AG10803 (cell line): ENCODE measurements around the gene RGP1.

Experiments
- DNase-seq: peaks from one replicate; pipeline ENCODE4 v3.0.0; 2010; ENCODE audit warnings: low read depth
- H3K4me3 ChIP-seq: 2 replicates; pipeline ENCODE4 v1.5.1; 2011; ENCODE audit warnings: mild to moderate bottlenecking, low read length, control low read depth
- CTCF ChIP-seq: conservative IDR thresholded peaks from 2 replicates; pipeline ENCODE4 v1.5.1; 2011; ENCODE audit warnings: mild to moderate bottlenecking, low read length, control low read depth, inconsistent platforms

Gene RGP1

DNA sequence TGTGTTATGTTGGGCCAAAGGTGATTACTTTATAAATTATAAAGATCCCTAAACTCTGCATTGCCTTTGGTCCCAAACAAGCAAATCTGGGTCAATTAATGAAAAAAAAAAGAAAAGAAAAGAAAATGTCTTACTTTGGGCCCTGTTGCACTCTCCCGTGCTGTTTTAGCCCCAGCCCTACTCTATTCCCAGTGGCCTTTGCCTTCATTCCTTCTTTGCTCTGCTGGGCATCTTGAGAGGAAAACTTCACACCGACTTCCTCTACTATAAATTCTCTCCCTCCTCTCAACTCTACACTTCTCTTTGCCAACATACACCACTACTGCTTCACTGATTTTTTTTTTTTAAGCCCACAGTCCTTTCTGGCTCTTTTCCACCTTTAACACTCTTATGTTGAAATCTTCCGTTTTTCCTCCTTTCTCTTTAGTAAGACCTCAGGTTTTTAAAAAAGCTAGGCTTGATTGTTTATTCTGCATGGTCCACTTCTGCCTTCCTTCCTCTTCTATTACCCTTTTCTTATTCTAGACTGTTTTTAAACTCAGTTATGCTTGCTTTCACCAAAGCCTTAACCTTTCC lies 9.5 kb downstream of the RGP1 start:
- no peak for TF ChIP-seq CTCF
- no peak overlapping the region for H3K4me3 ChIP-seq
- DNase-seq, result no peak

DNA sequence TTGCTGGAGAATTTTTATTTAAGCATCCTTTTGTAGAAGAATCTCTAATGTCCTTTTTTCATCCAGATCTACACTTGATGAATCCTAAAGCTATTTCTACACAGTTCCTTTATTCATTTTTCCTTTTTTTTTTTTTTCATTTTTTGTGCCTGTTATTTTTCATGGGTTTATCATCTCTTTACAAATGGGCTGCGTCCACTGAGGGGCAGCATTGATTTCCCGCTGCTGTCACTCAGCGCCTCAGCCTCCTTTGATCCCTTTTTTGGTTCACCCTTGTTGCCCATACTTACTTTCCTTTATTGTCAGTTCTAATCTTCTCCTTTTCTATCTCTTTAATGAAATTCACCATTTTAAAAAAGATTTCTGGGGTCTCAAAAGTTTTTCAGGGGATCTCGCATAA lies 10.7 kb downstream of the RGP1 start:
- DNase-seq, result no peak
- H3K4me3 ChIP-seq, result no peak overlapping the region
- TF ChIP-seq CTCF, result no peak

GRCh38 chr9:35760651-35761050 lies 11.6 kb downstream of the RGP1 start:
- no peak for DNase-seq
- H3K4me3 ChIP-seq, result no peak overlapping the region
- no peak for TF ChIP-seq CTCF

- DNase-seq, result no peak
- TF ChIP-seq CTCF, result no peak
Observed at GRCh38 chr9:35763181-35763580, 14.1 kb downstream of the RGP1 start.

DNA sequence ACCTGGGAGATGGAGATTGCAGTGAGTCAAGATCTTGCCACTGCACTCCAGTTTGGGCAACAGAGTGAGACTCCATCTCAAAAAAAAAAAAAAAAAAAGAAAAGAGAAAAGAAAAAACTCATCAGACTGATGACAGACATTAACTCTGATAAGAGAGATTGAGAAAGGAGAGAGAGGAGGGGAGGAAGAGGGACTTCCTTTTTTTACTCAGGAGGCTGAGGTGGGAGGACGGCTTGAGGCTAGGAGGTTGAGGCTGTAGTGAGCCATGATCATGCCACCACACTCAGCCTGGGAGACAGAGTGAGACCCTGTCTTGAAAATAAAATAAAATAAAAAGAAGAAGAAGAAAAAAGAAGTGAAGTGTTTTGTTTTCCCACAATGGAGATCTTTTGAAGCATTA lies 14.7 kb downstream of the RGP1 start:
- DNase-seq, result no peak
- H3K4me3 ChIP-seq, result no peak overlapping the region
- no peak for TF ChIP-seq CTCF

More at GRCh38 chr9:35763181-35763580, 14.1 kb downstream of the RGP1 start:
- no peak overlapping the region for H3K4me3 ChIP-seq

- no peak for TF ChIP-seq CTCF
- H3K4me3 ChIP-seq, result no peak overlapping the region
- no peak for DNase-seq
Observed at GRCh38 chr9:35766997-35767396, 17.9 kb downstream of the RGP1 start.

DNA sequence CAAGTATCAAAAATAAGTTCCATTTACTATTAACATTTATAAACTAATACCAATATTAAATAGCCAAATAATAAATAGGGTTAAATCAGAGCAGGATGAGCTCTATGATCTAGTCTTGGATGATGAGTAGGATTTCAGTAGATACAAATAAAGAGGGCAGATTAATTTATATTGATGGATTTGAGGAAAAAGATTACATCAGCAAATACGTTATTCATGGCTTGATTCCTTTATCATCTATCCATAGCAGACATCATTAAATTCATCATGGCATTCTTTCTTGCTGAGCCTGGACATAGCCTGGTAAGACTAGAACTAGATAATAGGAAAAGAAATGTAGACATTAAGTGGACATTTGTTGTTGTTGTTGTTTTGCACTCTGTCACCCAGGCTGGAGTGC lies 18.4 kb downstream of the RGP1 start:
- H3K4me3 ChIP-seq, result no peak overlapping the region
- TF ChIP-seq CTCF, result no peak
- DNase-seq, result no peak
